GM12878 (cell line): ENCODE measurements around the gene EBLN2. TPM values are rescaled to one million over a fixed set of nuclear protein-coding genes. Genes with fewer than 3 reads are reported as not detected.

Source experiments
- ATAC-seq: fragments of 200-7000 bp; cut with Tn5 transposase; 3 replicates; pipeline ENCODE4 v1.9.1; 2020; ENCODE audit warnings: mild to moderate bottlenecking, moderate library complexity
- BruUV-seq: library from RNA; stranded (reverse); fragments of 400-500 nt; replicated peaks from 2 replicates; lab custom pipeline; 2021; lab: Mats Ljungman, UMichigan
- CTCF ChIA-PET: fragments of 300-600 bp; sonication (Branson Sonifier 250); formaldehyde crosslinking; extraction: SDS; loops from one replicate; lab custom pipeline; 2021; ENCODE audit warnings: inconsistent platforms; lab: Yijun Ruan, JAX
- POLR2A ChIA-PET: fragments of 350-600 bp; formaldehyde crosslinking; extraction: SDS; loops from one replicate; lab custom pipeline; 2021; ENCODE audit warnings: inconsistent platforms; lab: Charles Lee
- RAD21 ChIA-PET: fragments of 300-600 bp; sonication (Branson Sonifier 250); formaldehyde crosslinking; loops from one replicate; lab custom pipeline; 2023; ENCODE audit warnings: antibody characterized with exemption; ENCODE audit not compliant: unreplicated experiment; lab: Charles Lee
- SMC1A ChIA-PET: fragments of 300-600 bp; sonication (Branson Sonifier 250); formaldehyde crosslinking; loops from one replicate; lab custom pipeline; 2023; ENCODE audit not compliant: unreplicated experiment, uncharacterized antibody; lab: Charles Lee
- DNase-seq: peaks from one replicate; pipeline ENCODE4 v3.0.0-alpha.2; 2011; ENCODE audit warnings: low read depth, low spot score
- FAIRE-seq: peaks from 3 replicates; lab custom pipeline; 2011; peaks lifted over from hg19 to GRCh38; lab: Jason Lieb, UNC
- H2AFZ ChIP-seq: 2 replicates; pipeline ENCODE4 v1.6.0; 2011; ENCODE audit warnings: low read depth, low read length, control low read depth; ENCODE audit not compliant: control insufficient read depth
- H3K27ac ChIP-seq: 2 replicates; pipeline ENCODE4 v1.5.1; 2011; ENCODE audit warnings: control low read depth; ENCODE audit not compliant: control insufficient read depth, insufficient read depth
- H3K27me3 ChIP-seq, 2 experiments: replicated peaks in 1 of 2; 2 replicates each; pipeline versions ENCODE4 v1.6.0 to v1.6.1; 2011; ENCODE audit warnings: low read length in 1 of 2; ENCODE audit not compliant: control insufficient read depth in 2 of 2, insufficient read depth in 2 of 2
- H3K36me3 ChIP-seq, 2 experiments: 2 replicates each; pipeline ENCODE4 v1.5.1; 2011; ENCODE audit warnings: low read length in 1 of 2; ENCODE audit not compliant: control insufficient read depth in 2 of 2, insufficient read depth in 2 of 2
- H3K4me1 ChIP-seq: 2 replicates; pipeline ENCODE4 v1.6.1; 2011; ENCODE audit warnings: mild to moderate bottlenecking, low read length, moderate library complexity, mixed read lengths; ENCODE audit not compliant: control insufficient read depth, insufficient read depth
- H3K4me2 ChIP-seq: 2 replicates; pipeline ENCODE4 v1.6.0; 2011; ENCODE audit warnings: control low read depth; ENCODE audit not compliant: control insufficient read depth, insufficient read depth
- H3K4me3 ChIP-seq: fragments of 200-600 bp; sonication (generic); 2 replicates; pipeline ENCODE4 v1.5.1; 2016
- H3K79me2 ChIP-seq: 2 replicates; pipeline ENCODE4 v1.6.0; 2011; ENCODE audit warnings: low read length; ENCODE audit not compliant: control insufficient read depth, insufficient read depth
- H3K9ac ChIP-seq: 2 replicates; pipeline ENCODE4 v1.8.0; 2011; ENCODE audit warnings: low read length, control low read depth, mixed read lengths; ENCODE audit not compliant: control insufficient read depth, insufficient read depth
- H3K9me3 ChIP-seq: replicated peaks from 3 replicates; pipeline ENCODE4 v1.5.1; 2011; ENCODE audit warnings: mild to moderate bottlenecking, low read length; ENCODE audit not compliant: control insufficient read depth, insufficient read depth
- H4K20me1 ChIP-seq: 2 replicates; pipeline ENCODE4 v1.6.0; 2011; ENCODE audit not compliant: control insufficient read depth, insufficient read depth
- BRCA1 ChIP-seq: IDR thresholded peaks from 2 replicates; pipeline ENCODE4 v1.6.1; 2011; ENCODE audit warnings: low read depth, low read length, improper control_type of control experiment
- GATAD2B ChIP-seq: fragments of 450-650 bp; conservative IDR thresholded peaks from 2 replicates; pipeline ENCODE4 v1.6.1; 2017; ENCODE audit warnings: low read depth, mild to moderate bottlenecking, moderate library complexity
- IKZF1 ChIP-seq: fragments of 450-650 bp; conservative IDR thresholded peaks from 2 replicates; pipeline ENCODE4 v1.6.1; 2017; ENCODE audit warnings: antibody characterized with exemption, mild to moderate bottlenecking
- KAT2A ChIP-seq: conservative IDR thresholded peaks from 2 replicates; pipeline ENCODE4 v1.6.1; 2011; ENCODE audit warnings: low read depth, low read length; ENCODE audit not compliant: control insufficient read depth
- MXI1 ChIP-seq: fragments of 150-350 bp; IDR thresholded peaks from 2 replicates; pipeline ENCODE4 v1.6.1; 2011; ENCODE audit warnings: low read depth, mild to moderate bottlenecking, inconsistent platforms, low read length, improper control_type of control experiment
- NR2F1 ChIP-seq: fragments of 450-650 bp; conservative IDR thresholded peaks from 2 replicates; pipeline ENCODE4 v1.6.1; 2017; ENCODE audit warnings: mild to moderate bottlenecking
- RFX5 ChIP-seq: IDR thresholded peaks from 2 replicates; pipeline ENCODE4 v1.6.1; 2011; ENCODE audit warnings: low read depth, low read length, improper control_type of control experiment
- SMC3 ChIP-seq: IDR thresholded peaks from 2 replicates; pipeline ENCODE4 v1.6.1; 2011; ENCODE audit warnings: low read length, improper control_type of control experiment, borderline replicate concordance
- SPI1 ChIP-seq: IDR thresholded peaks from 2 replicates; pipeline ENCODE4 v1.6.1; 2011; ENCODE audit warnings: low read depth, mild to moderate bottlenecking, low read length, moderate library complexity, borderline replicate concordance; ENCODE audit not compliant: insufficient read depth
- ZNF24 ChIP-seq: fragments of 450-650 bp; IDR thresholded peaks from 2 replicates; pipeline ENCODE4 v1.6.1; 2017; ENCODE audit warnings: antibody characterized with exemption, mild to moderate bottlenecking
- WGBS: methylation state at CpG from one replicate; pipeline ENCODE4 v1.1.6; 2016; ENCODE audit warnings: low lambda C conversion rate; ENCODE audit not compliant: insufficient replicate concordance, insufficient coverage; ENCODE audit errors: missing lambda C conversion rate; 5-methylcytosine and 5-hydroxymethylcytosine counted together
- in situ Hi-C: fragments of 300-500 bp; cut with MboI; formaldehyde crosslinking; loops from 9 replicates; pipeline ENCODE4 v1.14.3; 2018; ENCODE audit warnings: mixed read lengths
- intact Hi-C: fragments of 100-400 bp; cut with micrococcal nuclease; formaldehyde crosslinking; loops from one replicate; pipeline ENCODE4 v1.14.2; 2022; ENCODE audit not compliant: unreplicated experiment
- polyA plus RNA-seq, 11 experiments: library from polyadenylated mRNA; depleted of rRNA in 4 of 11; unstranded in 6 of 11; stranded (reverse) in 5 of 11; fragments of >200 nt; fragmentation: Nextera tagmentation in 4 of 11; fragmentation: Illumina TruSeq in 1 of 11; extraction: Ambion mirVana in 4 of 11; extraction: Trizol in 1 of 11; gene quantifications; 1 replicate in 1 of 11; 2 replicates in 10 of 11; pipeline versions ENCODE4 v1.2.1 to v1.2.3, GENCODE V29; 2011 to 2016; ENCODE audit warnings: inconsistent platforms in 2 of 11, missing spikeins in 2 of 11, low read depth in 1 of 11
- total RNA-seq, 4 experiments: library from RNA; depleted of rRNA in 3 of 4; stranded (reverse); fragments of >200 nt in 3 of 4; fragmentation: Illumina TruSeq in 1 of 4; extraction: Trizol in 1 of 4; gene quantifications; 2 replicates each; pipeline versions ENCODE4 v1.2.1 to v1.2.3, GENCODE V29; 2013 to 2021
- TF ChIP-seq, protein P1 (sequence below): IDR thresholded peaks from 2 replicates; pipeline ENCODE4 v1.6.1; 2011; ENCODE audit warnings: low read depth, low read length, improper control_type of control experiment, borderline replicate concordance
- TF ChIP-seq, protein P2 (sequence below): fragments of 150-350 bp; IDR thresholded peaks from 2 replicates; pipeline ENCODE4 v1.6.1; 2014; ENCODE audit warnings: mild to moderate bottlenecking, low read depth, low read length
- TF ChIP-seq, protein P3 (sequence below): fragments of 450-650 bp; formaldehyde crosslinking; IDR thresholded peaks from 2 replicates; pipeline ENCODE4 v1.4.0; 2020; ENCODE audit warnings: mild to moderate bottlenecking, moderate library complexity

EBLN2 gene
- total and polyA plus RNA-seq, 10 of the 15 experiments (the other 5 are each of a cell fraction or from before 2014, with no cell fraction given): 0.84 to 6.8 (median 3.6) TPM

DNA sequence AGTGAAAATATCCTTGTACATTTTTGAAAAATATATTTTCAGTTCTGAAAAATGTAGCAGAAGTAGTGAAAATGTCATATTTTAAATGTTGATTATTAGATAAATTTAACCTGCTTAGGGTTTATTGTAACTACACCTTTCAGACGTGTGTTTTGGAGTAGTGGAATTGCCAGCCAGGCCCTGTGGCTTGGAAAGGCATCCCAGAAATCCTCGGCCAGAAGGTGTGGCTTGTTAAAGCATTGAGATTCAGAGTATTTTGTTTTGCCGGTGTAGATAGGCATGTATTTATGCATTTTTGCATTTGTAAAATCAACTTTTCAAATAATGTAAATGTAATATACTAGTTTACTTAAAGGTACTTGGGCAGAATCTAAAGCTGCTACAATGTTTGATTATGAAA is 7.0 kb downstream of the EBLN2 start:
- intact Hi-C loops: no loop called here
- no peaks in the 10 kb centered on the region; a peak in 1 of 4 replicates for H3K36me3 ChIP-seq
- TF ChIP-seq, protein P1, sequence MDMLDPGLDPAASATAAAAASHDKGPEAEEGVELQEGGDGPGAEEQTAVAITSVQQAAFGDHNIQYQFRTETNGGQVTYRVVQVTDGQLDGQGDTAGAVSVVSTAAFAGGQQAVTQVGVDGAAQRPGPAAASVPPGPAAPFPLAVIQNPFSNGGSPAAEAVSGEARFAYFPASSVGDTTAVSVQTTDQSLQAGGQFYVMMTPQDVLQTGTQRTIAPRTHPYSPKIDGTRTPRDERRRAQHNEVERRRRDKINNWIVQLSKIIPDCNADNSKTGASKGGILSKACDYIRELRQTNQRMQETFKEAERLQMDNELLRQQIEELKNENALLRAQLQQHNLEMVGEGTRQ: no peak
- TF ChIP-seq, protein P2, sequence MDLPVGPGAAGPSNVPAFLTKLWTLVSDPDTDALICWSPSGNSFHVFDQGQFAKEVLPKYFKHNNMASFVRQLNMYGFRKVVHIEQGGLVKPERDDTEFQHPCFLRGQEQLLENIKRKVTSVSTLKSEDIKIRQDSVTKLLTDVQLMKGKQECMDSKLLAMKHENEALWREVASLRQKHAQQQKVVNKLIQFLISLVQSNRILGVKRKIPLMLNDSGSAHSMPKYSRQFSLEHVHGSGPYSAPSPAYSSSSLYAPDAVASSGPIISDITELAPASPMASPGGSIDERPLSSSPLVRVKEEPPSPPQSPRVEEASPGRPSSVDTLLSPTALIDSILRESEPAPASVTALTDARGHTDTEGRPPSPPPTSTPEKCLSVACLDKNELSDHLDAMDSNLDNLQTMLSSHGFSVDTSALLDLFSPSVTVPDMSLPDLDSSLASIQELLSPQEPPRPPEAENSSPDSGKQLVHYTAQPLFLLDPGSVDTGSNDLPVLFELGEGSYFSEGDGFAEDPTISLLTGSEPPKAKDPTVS: no peak
- TF ChIP-seq GATAD2B (no peak), IKZF1 (no peak)
- no peaks in the 10 kb centered on the region for H3K27me3 ChIP-seq
- no peak for DNase-seq
- BruUV-seq: no TSS peak
- ChIA-PET SMC1A (no interaction called here), RAD21 (no interaction called here), POLR2A (no interaction called here), CTCF (no interaction called here)
- no peaks in the 10 kb centered on the region for H3K4me1 ChIP-seq
- 76% methylated on average over 3 of the region's 3 CpGs for WGBS
- no peaks in the 10 kb centered on the region for H4K20me1 ChIP-seq
- no peak overlapping the region for H3K9ac ChIP-seq
- ATAC-seq: no peak
- H3K9me3 ChIP-seq: no peaks in the 10 kb centered on the region
- FAIRE-seq: no peak
- H3K79me2 ChIP-seq: no peaks in the 10 kb centered on the region
- no peak overlapping the region for H3K4me3 ChIP-seq
- in situ Hi-C loops: no loop called here
- H2AFZ ChIP-seq: no peak overlapping the region
- no peak overlapping the region for H3K27ac ChIP-seq
- no peak overlapping the region for H3K4me2 ChIP-seq

DNA sequence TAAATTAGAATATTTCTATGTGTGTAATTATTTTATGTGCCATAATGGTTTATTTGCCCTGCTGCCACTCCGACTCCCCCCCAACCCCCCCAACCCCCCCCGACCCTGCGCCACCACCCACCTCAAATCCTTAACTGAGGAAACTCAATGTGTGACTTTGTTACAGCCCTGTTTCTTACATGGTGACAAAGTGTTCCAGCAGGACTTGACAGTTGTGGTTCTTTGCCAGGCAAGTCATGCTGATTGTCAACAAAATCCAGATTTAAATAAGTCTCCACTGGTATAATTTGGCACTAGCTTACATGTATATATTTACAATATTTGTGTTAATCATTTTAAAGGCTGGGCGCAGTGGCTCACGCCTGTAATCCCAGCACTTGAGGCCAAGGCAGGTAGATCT is 7.7 kb downstream of the EBLN2 start:
- ChIA-PET CTCF (interaction anchor here (1.2 kb wide), 1 partner anchor 384 kb away, joined by 3 read pairs; no protein-coding TSS in a partner anchor), SMC1A (no interaction called here), POLR2A (no interaction called here), RAD21 (no interaction called here)
- Histone ChIP-seq H3K79me2 (no peaks in the 10 kb centered on the region), H3K27me3 (no peaks in the 10 kb centered on the region), H3K9ac (no peak overlapping the region), H3K9me3 (no peaks in the 10 kb centered on the region), H3K4me3 (no peak overlapping the region), H2AFZ (no peak overlapping the region), H3K27ac (no peak overlapping the region), H4K20me1 (no peaks in the 10 kb centered on the region), H3K4me1 (no peaks in the 10 kb centered on the region), H3K36me3 (no peaks in the 10 kb centered on the region; a peak in 1 of 4 replicates), H3K4me2 (no peak overlapping the region)
- no peak for FAIRE-seq
- in situ Hi-C loops (no loop called here), intact Hi-C loops (no loop called here)
- no peak for ATAC-seq
- BruUV-seq: no TSS peak
- no peak for DNase-seq
- WGBS: 93% methylated on average over 3 of the region's 5 CpGs
- TF ChIP-seq NR2F1: no peak
- TF ChIP-seq SPI1: no peak
- TF ChIP-seq SMC3: no peak
- TF ChIP-seq, protein P3, sequence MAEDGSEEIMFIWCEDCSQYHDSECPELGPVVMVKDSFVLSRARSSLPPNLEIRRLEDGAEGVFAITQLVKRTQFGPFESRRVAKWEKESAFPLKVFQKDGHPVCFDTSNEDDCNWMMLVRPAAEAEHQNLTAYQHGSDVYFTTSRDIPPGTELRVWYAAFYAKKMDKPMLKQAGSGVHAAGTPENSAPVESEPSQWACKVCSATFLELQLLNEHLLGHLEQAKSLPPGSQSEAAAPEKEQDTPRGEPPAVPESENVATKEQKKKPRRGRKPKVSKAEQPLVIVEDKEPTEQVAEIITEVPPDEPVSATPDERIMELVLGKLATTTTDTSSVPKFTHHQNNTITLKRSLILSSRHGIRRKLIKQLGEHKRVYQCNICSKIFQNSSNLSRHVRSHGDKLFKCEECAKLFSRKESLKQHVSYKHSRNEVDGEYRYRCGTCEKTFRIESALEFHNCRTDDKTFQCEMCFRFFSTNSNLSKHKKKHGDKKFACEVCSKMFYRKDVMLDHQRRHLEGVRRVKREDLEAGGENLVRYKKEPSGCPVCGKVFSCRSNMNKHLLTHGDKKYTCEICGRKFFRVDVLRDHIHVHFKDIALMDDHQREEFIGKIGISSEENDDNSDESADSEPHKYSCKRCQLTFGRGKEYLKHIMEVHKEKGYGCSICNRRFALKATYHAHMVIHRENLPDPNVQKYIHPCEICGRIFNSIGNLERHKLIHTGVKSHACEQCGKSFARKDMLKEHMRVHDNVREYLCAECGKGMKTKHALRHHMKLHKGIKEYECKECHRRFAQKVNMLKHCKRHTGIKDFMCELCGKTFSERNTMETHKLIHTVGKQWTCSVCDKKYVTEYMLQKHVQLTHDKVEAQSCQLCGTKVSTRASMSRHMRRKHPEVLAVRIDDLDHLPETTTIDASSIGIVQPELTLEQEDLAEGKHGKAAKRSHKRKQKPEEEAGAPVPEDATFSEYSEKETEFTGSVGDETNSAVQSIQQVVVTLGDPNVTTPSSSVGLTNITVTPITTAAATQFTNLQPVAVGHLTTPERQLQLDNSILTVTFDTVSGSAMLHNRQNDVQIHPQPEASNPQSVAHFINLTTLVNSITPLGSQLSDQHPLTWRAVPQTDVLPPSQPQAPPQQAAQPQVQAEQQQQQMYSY (CRISPR knock-in tag): no peak
- TF ChIP-seq BRCA1: no peak
- TF ChIP-seq ZNF24: no peak
- TF ChIP-seq KAT2A: no peak
- TF ChIP-seq RFX5: no peak
- TF ChIP-seq MXI1: no peak
